DMS 273 treated with DMSO at 0.1 percent for 48 hours (cell line): ENCODE data around the gene EFCAB13.
"Not testable (repeated sequence)": the region's sequence is repeated elsewhere in the genome, so short reads cannot be mapped to it uniquely, and the experiment has no call there.

ENCODE experiments used
- DNase-seq: peaks from one replicate; lab custom pipeline; 2025; lab: John Stamatoyannopoulos, UW

EFCAB13 gene

DNA sequence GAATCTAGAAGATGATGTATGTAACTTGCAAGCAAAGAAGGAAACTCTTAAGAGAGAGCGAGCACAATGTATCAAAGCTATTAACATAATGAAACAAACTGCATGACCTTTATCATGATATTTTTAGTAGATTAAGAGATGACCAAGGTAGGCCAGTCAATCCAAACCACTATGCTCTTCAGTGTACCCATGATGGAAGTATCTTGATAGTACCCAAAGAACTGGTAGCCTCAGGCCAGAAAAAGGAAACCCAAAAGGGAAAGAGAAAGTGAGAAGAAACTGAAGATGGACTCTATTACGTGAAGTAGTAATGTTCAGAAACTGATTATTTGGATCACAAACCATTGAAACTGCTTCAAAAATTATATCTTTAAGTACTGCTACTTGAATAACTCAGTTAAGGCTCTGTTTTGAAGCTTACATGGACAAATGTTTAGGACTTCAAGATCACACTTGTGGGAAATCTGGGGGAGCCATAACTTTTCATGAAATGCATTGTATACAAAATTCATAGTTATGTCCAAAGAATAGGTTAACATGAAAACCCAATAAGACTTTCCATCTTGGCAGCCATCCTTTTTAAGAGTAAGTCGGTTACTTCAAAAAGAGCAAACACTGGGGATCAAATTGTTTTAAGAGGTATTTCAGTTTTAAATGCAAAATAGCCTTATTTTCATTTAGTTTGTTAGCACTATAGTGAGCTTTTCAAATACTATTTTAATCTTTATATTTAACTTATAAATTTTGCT is 102.3 kb downstream of the EFCAB13 start:
- not testable (repeated sequence) for DNase-seq

DNA sequence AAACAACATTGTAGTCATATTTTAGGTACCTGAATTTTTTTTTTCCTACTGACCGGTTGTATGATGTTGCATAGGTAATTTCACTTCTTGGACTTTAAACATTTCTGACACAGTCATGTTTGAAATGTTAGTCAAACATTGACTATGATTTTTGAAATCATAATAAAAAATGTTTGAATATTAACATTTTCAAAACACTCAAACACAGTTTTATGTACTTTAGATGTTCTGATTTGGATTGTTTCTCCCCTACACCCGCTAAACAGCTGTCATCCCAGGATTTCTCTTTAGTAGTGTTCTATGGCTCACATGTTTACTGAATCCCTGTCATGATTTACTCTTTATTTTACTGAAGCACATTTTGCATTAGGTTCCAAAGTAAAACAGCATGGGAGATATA is 104.2 kb downstream of the EFCAB13 start:
- DNase-seq: no peak

- DNase-seq: not testable (repeated sequence)
These were observed 108.5 kb downstream of the EFCAB13 start for GRCh38 chr17:47432240-47432639.

DNA sequence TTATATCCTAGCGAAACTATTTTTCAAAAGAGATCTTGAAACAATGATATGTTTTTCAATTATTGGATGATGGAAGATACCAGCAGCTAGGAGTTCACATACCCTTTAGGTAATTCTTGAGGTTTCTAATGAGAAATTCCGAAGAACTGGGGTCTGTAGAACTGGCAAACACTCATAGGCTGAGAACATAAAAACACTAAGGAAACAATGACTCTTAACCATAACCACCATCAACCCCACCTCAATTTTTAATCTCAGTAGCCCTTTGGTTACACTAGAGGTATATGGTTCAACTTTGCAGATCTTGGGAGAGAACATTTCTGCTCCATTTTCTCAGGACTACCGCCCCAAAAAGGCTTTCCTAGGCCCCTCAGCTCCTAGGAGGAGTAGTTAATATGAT is 141.4 kb downstream of the EFCAB13 start:
- no peak for DNase-seq

GRCh38 chr17:47466976-47467375 is 143.2 kb downstream of the EFCAB13 start:
- DNase-seq: not testable (repeated sequence)

GRCh38 chr17:47470836-47471235 is 147.1 kb downstream of the EFCAB13 start:
- DNase-seq: no peak

DNA sequence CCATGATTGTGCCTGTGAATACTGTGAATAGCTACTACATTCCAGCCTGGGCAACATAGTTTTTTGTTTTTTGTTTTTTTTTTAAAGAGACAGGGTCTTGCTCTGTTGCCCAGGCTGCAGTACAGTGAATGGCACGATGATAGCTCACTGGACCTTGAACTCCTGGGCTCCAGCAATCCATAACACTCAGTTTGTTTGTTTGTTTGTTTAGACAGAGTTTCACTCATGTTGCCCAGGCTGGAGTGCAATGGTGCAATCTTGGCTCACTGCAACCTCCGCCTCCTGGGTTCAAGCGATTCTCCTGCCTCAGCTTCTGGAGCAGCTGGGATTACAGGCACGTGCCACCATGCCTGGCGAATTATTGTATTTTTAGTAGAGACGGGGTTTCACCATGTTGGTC is 148.3 kb downstream of the EFCAB13 start:
- DNase-seq: not testable (repeated sequence)
